DND-41 (cell line): ENCODE data around the gene PROCR.

Experiments used
- EZH2 ChIP-seq: IDR thresholded peaks from 3 replicates; pipeline ENCODE4 v1.6.1; 2012; ENCODE audit warnings: borderline replicate concordance, low read depth, mild to moderate bottlenecking, moderate library complexity, low read length, inconsistent platforms; ENCODE audit not compliant: severe bottlenecking
- TF ChIP-seq, protein P1 (sequence below): IDR thresholded peaks from 2 replicates; pipeline ENCODE4 v1.5.1; 2012; ENCODE audit warnings: borderline replicate concordance, low read length, moderate library complexity, mild to moderate bottlenecking; ENCODE audit not compliant: poor library complexity, severe bottlenecking; ENCODE audit errors: extremely low read depth

DNA sequence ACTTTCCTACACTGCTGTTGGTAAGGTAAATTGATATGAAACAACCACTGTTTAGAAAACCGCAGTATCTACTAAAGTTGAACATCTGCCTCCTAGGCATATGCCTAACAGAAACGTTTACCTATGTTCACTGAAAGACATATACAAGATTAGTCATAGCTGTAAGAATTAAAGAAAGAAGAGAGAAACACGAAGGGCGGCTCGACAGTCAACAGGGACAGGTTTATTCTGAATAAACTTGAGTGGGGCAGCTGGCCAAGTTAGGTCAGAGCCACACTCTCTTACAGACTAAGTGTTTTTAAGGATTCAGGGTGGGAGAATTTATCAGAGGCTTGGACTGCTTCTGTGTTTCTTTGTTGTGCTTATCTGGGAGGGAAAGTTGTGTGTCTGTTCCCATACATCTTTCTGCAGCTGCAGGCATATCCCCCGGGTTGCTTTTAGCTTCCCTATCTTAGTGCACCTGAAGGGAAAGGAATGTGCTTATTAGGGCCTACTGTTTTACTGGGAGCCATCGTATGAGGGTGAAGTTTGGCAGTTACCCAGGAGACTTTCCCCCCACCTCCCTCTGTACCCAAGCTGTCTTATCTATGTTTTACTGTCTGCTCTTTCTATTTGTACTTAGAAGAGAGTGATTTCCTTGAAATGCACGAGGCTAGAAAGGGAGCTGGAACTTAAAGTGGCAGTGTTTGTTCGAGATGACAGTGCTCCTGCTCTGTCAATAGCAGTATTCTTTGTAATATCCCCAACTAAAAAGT is 20.4 kb downstream of the PROCR start:
- TF ChIP-seq, protein P1, sequence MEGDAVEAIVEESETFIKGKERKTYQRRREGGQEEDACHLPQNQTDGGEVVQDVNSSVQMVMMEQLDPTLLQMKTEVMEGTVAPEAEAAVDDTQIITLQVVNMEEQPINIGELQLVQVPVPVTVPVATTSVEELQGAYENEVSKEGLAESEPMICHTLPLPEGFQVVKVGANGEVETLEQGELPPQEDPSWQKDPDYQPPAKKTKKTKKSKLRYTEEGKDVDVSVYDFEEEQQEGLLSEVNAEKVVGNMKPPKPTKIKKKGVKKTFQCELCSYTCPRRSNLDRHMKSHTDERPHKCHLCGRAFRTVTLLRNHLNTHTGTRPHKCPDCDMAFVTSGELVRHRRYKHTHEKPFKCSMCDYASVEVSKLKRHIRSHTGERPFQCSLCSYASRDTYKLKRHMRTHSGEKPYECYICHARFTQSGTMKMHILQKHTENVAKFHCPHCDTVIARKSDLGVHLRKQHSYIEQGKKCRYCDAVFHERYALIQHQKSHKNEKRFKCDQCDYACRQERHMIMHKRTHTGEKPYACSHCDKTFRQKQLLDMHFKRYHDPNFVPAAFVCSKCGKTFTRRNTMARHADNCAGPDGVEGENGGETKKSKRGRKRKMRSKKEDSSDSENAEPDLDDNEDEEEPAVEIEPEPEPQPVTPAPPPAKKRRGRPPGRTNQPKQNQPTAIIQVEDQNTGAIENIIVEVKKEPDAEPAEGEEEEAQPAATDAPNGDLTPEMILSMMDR, result no peak
- no peak for TF ChIP-seq EZH2
